B cell (primary cell): ENCODE data around the gene EIF2A. TPM values are rescaled to one million over a fixed set of nuclear protein-coding genes. Genes with fewer than 3 reads are reported as not detected.

Experiments
- ATAC-seq: fragments of 200-7000 bp; cut with Tn5 transposase; one replicate; pipeline ENCODE4 v1.10.0; 2021; ENCODE audit warnings: low read depth, mild to moderate bottlenecking, moderate number of reproducible peaks, moderate library complexity
- CTCF ChIA-PET: fragments of 350-600 bp; sonication (Branson Sonifier 250); formaldehyde crosslinking; loops from one replicate; lab custom pipeline; 2021; ENCODE audit warnings: antibody characterized with exemption, inconsistent platforms; lab: Charles Lee
- POLR2A ChIA-PET: fragments of 350-600 bp; sonication (Branson Sonifier 250); formaldehyde crosslinking; loops from one replicate; lab custom pipeline; 2021; ENCODE audit warnings: antibody characterized with exemption; lab: Charles Lee
- DNase-seq: peaks from one replicate; pipeline ENCODE4 v3.0.0; 2013
- H2AFZ ChIP-seq: 2 replicates; pipeline ENCODE4 v1.6.1; 2012; ENCODE audit warnings: mild to moderate bottlenecking, low read depth, low read length; ENCODE audit not compliant: insufficient read depth, poor library complexity, severe bottlenecking
- H3K27ac ChIP-seq, 2 donors: 1 replicate in 1 of 2; 2 replicates in 1 of 2; pipeline ENCODE4 v1.5.1; 2012 to 2013; ENCODE audit warnings: low read length in 2 of 2, mild to moderate bottlenecking in 2 of 2, moderate library complexity in 1 of 2
- H3K27me3 ChIP-seq, 4 experiments: fragments of 200-600 bp in 1 of 4; sonication (generic) in 1 of 4; replicated peaks in 1 of 4; 1 replicate in 2 of 4; 2 replicates in 2 of 4; pipeline versions ENCODE4 v1.6.1 to v1.7.0; 2013 to 2016; ENCODE audit warnings: low read length in 3 of 4, mild to moderate bottlenecking in 2 of 4, mixed read lengths in 1 of 4, moderate library complexity in 1 of 4; ENCODE audit not compliant: insufficient read depth in 4 of 4, control insufficient read depth in 3 of 4; ENCODE audit errors: control extremely low read depth in 1 of 4
- H3K36me3 ChIP-seq, 2 experiments: replicated peaks in 1 of 2; 1 replicate in 1 of 2; 2 replicates in 1 of 2; pipeline versions ENCODE4 v1.6.1 to v1.7.1; 2013; ENCODE audit warnings: low read length in 1 of 2; ENCODE audit not compliant: insufficient read depth in 2 of 2, control insufficient read depth in 1 of 2; ENCODE audit errors: control extremely low read depth in 1 of 2, extremely low read depth in 1 of 2
- H3K4me1 ChIP-seq, 2 donors: fragments of 200-600 bp in 1 of 2; sonication (generic) in 1 of 2; 1 replicate in 1 of 2; 2 replicates in 1 of 2; pipeline versions ENCODE4 v1.5.1 to v1.6.1; 2013 to 2017; ENCODE audit warnings: low read length in 2 of 2; ENCODE audit not compliant: control insufficient read depth in 2 of 2, insufficient read depth in 2 of 2
- H3K4me2 ChIP-seq: replicated peaks from 2 replicates; pipeline ENCODE3; 2012; ENCODE audit warnings: mild to moderate bottlenecking, low read depth, low read length; ENCODE audit not compliant: poor library complexity, severe bottlenecking
- H3K4me3 ChIP-seq, 5 experiments: fragments of 200-600 bp in 1 of 5; sonication (generic) in 1 of 5; 1 replicate in 3 of 5; 2 replicates in 2 of 5; pipeline versions ENCODE4 v1.5.1 to v1.7.0; 2011 to 2016; ENCODE audit warnings: low read length in 4 of 5, mild to moderate bottlenecking in 4 of 5, low read depth in 2 of 5, control low read depth in 1 of 5, moderate library complexity in 1 of 5; ENCODE audit not compliant: insufficient read depth in 1 of 5; ENCODE audit errors: control extremely low read depth in 1 of 5, extremely low read depth in 1 of 5
- H3K79me2 ChIP-seq: fragments of 200-600 bp; sonication (generic); one replicate; pipeline ENCODE4 v1.6.0; 2016; ENCODE audit warnings: low read length; ENCODE audit not compliant: control insufficient read depth, insufficient read depth
- H3K9ac ChIP-seq: fragments of 200-600 bp; sonication (generic); 2 replicates; pipeline ENCODE4 v1.6.1; 2017; ENCODE audit warnings: mild to moderate bottlenecking, low read length, moderate library complexity
- H3K9me3 ChIP-seq, 3 donors: one replicate each; pipeline versions ENCODE4 v1.6.1 to v1.7.1; 2013; ENCODE audit warnings: low read length in 2 of 3; ENCODE audit not compliant: control insufficient read depth in 2 of 3, insufficient read depth in 1 of 3; ENCODE audit errors: control extremely low read depth in 1 of 3
- H4K20me1 ChIP-seq: 2 replicates; pipeline ENCODE4 v1.6.0; 2012; ENCODE audit warnings: mild to moderate bottlenecking, low read length; ENCODE audit not compliant: insufficient read depth, control insufficient read depth, poor library complexity, severe bottlenecking
- H3K27ac Mint-ChIP-seq: one replicate; pipeline ENCODE4 v1.8.0; 2021; ENCODE audit warnings: mixed read lengths
- H3K27me3 Mint-ChIP-seq: one replicate; pipeline ENCODE4 v1.8.0; 2021; ENCODE audit warnings: mixed read lengths
- H3K4me1 Mint-ChIP-seq: one replicate; pipeline ENCODE4 v1.8.0; 2021; ENCODE audit warnings: mixed read lengths
- H3K4me3 Mint-ChIP-seq: one replicate; pipeline ENCODE4 v1.8.0; 2021; ENCODE audit warnings: mixed read lengths
- H3K9me3 Mint-ChIP-seq: one replicate; pipeline ENCODE4 v1.8.0; 2022; ENCODE audit warnings: mixed read lengths; ENCODE audit not compliant: insufficient read depth
- CTCF ChIP-seq: fragments of 200-600 bp; IDR thresholded peaks from one replicate; pipeline ENCODE4 v1.8.0; 2022; ENCODE audit warnings: antibody characterized with exemption, mild to moderate bottlenecking
- EZH2 ChIP-seq: IDR thresholded peaks from 2 replicates; pipeline ENCODE4 v1.6.1; 2012; ENCODE audit warnings: borderline replicate concordance, low read depth, mild to moderate bottlenecking, moderate library complexity, low read length; ENCODE audit not compliant: insufficient read depth, poor library complexity, severe bottlenecking
- WGBS: methylation state at CpG from one replicate; pipeline ENCODE4 v1.1.5; 2013; ENCODE audit warnings: missing lambda C conversion rate; ENCODE audit not compliant: insufficient coverage; 5-methylcytosine and 5-hydroxymethylcytosine counted together
- intact Hi-C: fragments of 100-400 bp; cut with micrococcal nuclease; formaldehyde crosslinking; loops from one replicate; pipeline ENCODE4 v1.10.0; 2022
- polyA plus RNA-seq: library from polyadenylated mRNA; depleted of rRNA; stranded (reverse); fragments of >200 nt; gene quantifications from 2 replicates; pipeline ENCODE4 v1.2.3, GENCODE V29; 2012
- total RNA-seq, 2 donors: library from RNA; stranded (reverse); fragments of 120-200 nt in 1 of 2; gene quantifications; 1 replicate in 1 of 2; 2 replicates in 1 of 2; pipeline versions ENCODE4 v1.2.3 to v1.2.4, GENCODE V29; 2013 to 2022

EIF2A gene
- total and polyA plus RNA-seq, 2 donors (not counting 1 experiment from before 2014, with no cell fraction given), result 63.4 to 78.8 TPM

GRCh38 chr3:150582620-150583019, 36.0 kb downstream of the EIF2A start:
- peak overlapping the region; percentile 20 for H3K27ac Mint-ChIP-seq
- H3K79me2 ChIP-seq, result peaks cover 9% of the 10 kb centered on the region
- H3K4me1 Mint-ChIP-seq, result peaks cover 5% of the 10 kb centered on the region
- DNase-seq (no peak), ATAC-seq (no peak)
- TF ChIP-seq CTCF (no peak), EZH2 (no peak)
- H3K4me3 Mint-ChIP-seq, result no peak overlapping the region
- ChIA-PET POLR2A (no interaction called here), CTCF (no interaction called here)
- H3K27me3 ChIP-seq, result no peaks in the 10 kb centered on the region
- no peak overlapping the region for H3K9ac ChIP-seq
- no peaks in the 10 kb centered on the region for H3K9me3 Mint-ChIP-seq
- no CpG with 5 or more reads among the region's 2 CpGs for WGBS
- no peak overlapping the region for H3K27ac ChIP-seq
- no peak overlapping the region for H3K4me2 ChIP-seq
- no peak overlapping the region for H3K4me3 ChIP-seq
- intact Hi-C loops, result loop anchor here (5.0 kb wide), 1 partner anchor 35 kb away; the partner anchor contains the start of genes EIF2A and SERP1
- H2AFZ ChIP-seq, result no peak overlapping the region
- no peaks in the 10 kb centered on the region for H3K9me3 ChIP-seq
- H4K20me1 ChIP-seq, result no peaks in the 10 kb centered on the region
- no peaks in the 10 kb centered on the region for H3K4me1 ChIP-seq
- H3K27me3 Mint-ChIP-seq, result no peaks in the 10 kb centered on the region
- peaks cover 18 to 40% of the 10 kb centered on the region in 2 experiments for H3K36me3 ChIP-seq

GRCh38 chr3:150583028-150583427, 36.4 kb downstream of the EIF2A start:
- peaks cover 18 to 40% of the 10 kb centered on the region in 2 experiments for H3K36me3 ChIP-seq
- no peak for TF ChIP-seq EZH2
- TF ChIP-seq CTCF, result no peak
- CTCF ChIA-PET, result no interaction called here
- H2AFZ ChIP-seq, result no peak overlapping the region
- no peak overlapping the region for H3K4me3 Mint-ChIP-seq
- H3K4me1 Mint-ChIP-seq, result peaks cover 5% of the 10 kb centered on the region
- no peak overlapping the region for H3K4me2 ChIP-seq
- H3K79me2 ChIP-seq, result peaks cover 6% of the 10 kb centered on the region
- no peak overlapping the region for H3K27ac Mint-ChIP-seq
- H4K20me1 ChIP-seq, result no peaks in the 10 kb centered on the region
- no peak overlapping the region for H3K9ac ChIP-seq
- WGBS, result no CpG with 5 or more reads among the region's 1 CpG
- POLR2A ChIA-PET, result no interaction called here
- H3K9me3 Mint-ChIP-seq, result no peaks in the 10 kb centered on the region
- DNase-seq, result no peak
- no peaks in the 10 kb centered on the region for H3K27me3 Mint-ChIP-seq
- no peaks in the 10 kb centered on the region for H3K9me3 ChIP-seq
- no peaks in the 10 kb centered on the region for H3K4me1 ChIP-seq
- peak overlapping the region in 1 of 2 donors; percentile 15 for H3K27ac ChIP-seq
- intact Hi-C loops, result loop anchor here (5.0 kb wide), 1 partner anchor 36 kb away; the partner anchor contains the start of genes EIF2A and SERP1
- no peaks in the 10 kb centered on the region for H3K27me3 ChIP-seq
- H3K4me3 ChIP-seq, result no peak overlapping the region
- no peak for ATAC-seq
